Measurements from ENCODE around the gene MLF2. TPM values are rescaled to one million over a fixed set of nuclear protein-coding genes. Genes with fewer than 3 reads are reported as not detected.

Gene MLF2
- total and polyA plus RNA-seq, 7 donors: 104 to 245 (median 156) TPM

DNA sequence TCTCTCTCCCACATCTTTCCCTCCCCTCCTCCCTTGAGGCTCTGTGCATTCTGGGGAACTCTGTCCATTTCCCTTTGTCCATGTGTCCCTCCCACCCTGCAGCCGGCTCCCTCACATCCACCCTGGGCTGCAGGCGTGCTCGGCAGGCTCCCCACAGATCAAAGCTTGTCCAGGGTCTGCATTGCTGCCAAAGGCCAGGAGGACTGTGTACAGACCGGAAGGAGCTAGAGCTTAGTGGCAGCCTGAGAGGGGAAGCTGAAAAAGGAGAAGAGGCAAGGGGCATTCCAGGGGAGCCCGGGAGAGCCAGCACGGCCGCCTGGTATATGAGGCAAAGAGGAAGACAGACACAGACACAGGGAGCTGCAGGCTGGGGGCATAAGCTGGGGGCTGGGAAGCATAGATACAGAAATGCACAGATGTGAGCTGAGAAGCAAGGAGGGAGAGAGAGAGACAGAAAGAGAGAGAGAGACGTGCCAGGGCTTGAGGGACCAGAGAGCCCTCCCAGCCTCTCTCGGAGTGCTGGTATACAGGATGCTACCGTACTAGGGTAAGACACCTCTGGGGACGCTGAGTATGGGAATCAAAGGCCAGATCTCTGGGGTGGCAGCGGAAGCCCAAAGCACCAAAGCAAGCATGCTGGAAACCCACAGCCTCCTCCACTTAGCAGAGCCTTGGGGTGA, 39.7 kb upstream of the MLF2 start:
- WGBS, 3 donors: 26 to 28% (median 26%) methylated on average over 12 of the region's 12 CpGs
- Histone ChIP-seq H3K4me3 (no peak overlapping the region), H3K36me3 (ENCODE audit: insufficient read depth in 1 of 2, low read depth in 1 of 2) (no peaks in the 10 kb centered on the region), H3K9me3 (no peaks in the 10 kb centered on the region), H3K4me1 (no peaks in the 10 kb centered on the region), H3K27ac (no peak overlapping the region), H3K27me3 (ENCODE audit: insufficient read depth in 3 of 3, low read length in 2 of 3) (peaks cover 0 to 10% (median 2%) of the 10 kb centered on the region in 3 donors)
- DNase-seq (peak; percentile 39 to 63), ATAC-seq (no peak)
- intact Hi-C loops (cut with DNase I): no loop called here
- TF ChIP-seq, protein P1, sequence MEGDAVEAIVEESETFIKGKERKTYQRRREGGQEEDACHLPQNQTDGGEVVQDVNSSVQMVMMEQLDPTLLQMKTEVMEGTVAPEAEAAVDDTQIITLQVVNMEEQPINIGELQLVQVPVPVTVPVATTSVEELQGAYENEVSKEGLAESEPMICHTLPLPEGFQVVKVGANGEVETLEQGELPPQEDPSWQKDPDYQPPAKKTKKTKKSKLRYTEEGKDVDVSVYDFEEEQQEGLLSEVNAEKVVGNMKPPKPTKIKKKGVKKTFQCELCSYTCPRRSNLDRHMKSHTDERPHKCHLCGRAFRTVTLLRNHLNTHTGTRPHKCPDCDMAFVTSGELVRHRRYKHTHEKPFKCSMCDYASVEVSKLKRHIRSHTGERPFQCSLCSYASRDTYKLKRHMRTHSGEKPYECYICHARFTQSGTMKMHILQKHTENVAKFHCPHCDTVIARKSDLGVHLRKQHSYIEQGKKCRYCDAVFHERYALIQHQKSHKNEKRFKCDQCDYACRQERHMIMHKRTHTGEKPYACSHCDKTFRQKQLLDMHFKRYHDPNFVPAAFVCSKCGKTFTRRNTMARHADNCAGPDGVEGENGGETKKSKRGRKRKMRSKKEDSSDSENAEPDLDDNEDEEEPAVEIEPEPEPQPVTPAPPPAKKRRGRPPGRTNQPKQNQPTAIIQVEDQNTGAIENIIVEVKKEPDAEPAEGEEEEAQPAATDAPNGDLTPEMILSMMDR (IDR thresholded peaks at IDR 0.05): no peak

DNA sequence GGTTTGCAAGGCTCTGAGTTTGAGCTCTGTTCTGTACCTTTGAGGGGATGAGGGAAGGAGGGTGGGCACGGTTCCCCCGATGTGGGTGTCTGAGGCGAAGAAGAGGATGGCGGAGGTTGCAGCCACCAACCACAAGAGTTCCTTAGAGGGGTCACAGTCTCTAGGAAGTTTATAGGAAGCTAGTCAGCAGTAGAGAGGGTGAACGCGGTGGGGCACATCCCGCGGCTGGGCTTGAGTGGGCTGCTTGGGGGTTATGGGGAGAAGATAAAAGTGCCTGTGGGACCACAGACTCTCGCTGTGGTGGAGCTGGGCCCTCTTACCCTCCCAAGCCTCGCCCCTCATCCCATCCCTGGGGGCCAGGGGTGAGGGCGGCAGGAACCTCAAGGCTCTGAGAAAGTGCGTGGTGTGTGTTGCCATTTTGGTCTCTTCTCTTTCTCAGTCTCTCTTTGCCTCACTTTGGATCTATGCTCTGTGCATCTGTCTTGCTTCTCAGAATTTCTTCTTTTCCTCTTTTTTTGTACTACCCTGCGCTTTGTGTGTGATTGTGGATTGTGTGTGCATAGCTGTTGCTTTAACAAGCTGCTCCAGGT, 39.1 kb upstream of the MLF2 start:
- WGBS, 3 donors: 83 to 85% (median 84%) methylated on average over 9 to 13 of the region's 13 CpGs
- intact Hi-C loops (cut with DNase I): no loop called here

DNA sequence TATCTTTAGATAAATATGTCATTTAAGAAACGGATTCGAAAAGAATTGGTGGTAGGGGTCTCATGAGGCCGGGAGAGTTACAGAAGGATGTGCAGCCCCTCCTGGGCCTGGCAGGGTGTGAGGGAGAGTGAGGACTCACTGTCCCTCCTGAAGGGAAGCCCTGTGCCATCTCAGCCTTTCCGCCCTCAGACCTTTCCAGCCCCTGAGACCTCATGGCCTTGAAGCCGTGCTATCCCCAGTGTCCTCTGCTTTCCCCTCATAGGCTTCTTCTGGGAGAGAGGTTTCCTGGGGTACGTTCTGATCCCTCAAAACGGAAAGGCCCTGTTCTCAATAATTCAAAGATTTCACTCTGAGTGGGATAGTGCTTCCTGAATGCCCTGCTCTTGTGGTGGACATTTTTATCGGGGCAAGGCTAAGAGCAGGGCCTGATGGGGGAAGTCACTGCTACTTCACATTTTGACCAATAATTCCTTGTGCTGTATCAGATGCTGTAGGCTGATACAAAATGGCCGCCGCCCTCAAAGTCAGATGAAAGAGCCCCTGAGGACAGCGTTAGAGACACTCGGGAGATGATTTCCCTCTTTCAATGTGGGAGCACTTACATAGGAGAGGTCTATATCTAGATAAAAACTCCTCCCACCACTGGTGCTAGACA, 37.7 kb upstream of the MLF2 start:
- H3K27ac ChIP-seq: no peak overlapping the region
- DNase-seq (no peak), ATAC-seq (no peak)
- no peak overlapping the region for H3K4me3 ChIP-seq
- intact Hi-C loops (cut with DNase I): no loop called here
- H3K9me3 ChIP-seq: no peaks in the 10 kb centered on the region
- no peaks in the 10 kb centered on the region for H3K4me1 ChIP-seq
- WGBS, 3 donors: 86 to 89% (median 87%) methylated on average over 12 of the region's 12 CpGs
- H3K27me3 ChIP-seq (ENCODE audit: insufficient read depth in 3 of 3, low read length in 2 of 3): peaks cover 0 to 4% (median 2%) of the 10 kb centered on the region in 3 donors
- TF ChIP-seq, protein P1 (IDR thresholded peaks at IDR 0.05): no peak
- no peaks in the 10 kb centered on the region for H3K36me3 ChIP-seq (ENCODE audit: insufficient read depth in 1 of 2, low read depth in 1 of 2)

More for the DNA sequence above, 39.1 kb upstream of the MLF2 start:
- no peak for DNase-seq
- H3K9me3 ChIP-seq: no peaks in the 10 kb centered on the region
- H3K27me3 ChIP-seq (ENCODE audit: insufficient read depth in 3 of 3, low read length in 2 of 3): peaks cover 0 to 10% (median 2%) of the 10 kb centered on the region in 3 donors
- no peaks in the 10 kb centered on the region for H3K36me3 ChIP-seq (ENCODE audit: insufficient read depth in 1 of 2, low read depth in 1 of 2)
- H3K4me3 ChIP-seq: peak overlapping the region; percentile 4
- TF ChIP-seq, protein P1 (IDR thresholded peaks at IDR 0.05): no peak
- H3K27ac ChIP-seq: no peak overlapping the region
- no peaks in the 10 kb centered on the region for H3K4me1 ChIP-seq
- peak in 1 of 4 donors; percentile 9 for ATAC-seq

GRCh38 chr12:6788972-6789924, 36.3 kb upstream of the MLF2 start, which contains the start of gene CD4:
TSS of gene CD4 (plus strand) at chr12:6789528. CDS start at chr12:6800139, 10,611 bp downstream.
- H3K27ac ChIP-seq: no peak within 1 kb of the TSS
- 54 to 68% (median 58%) methylated on average over 18 of the region's 18 CpGs for WGBS, 3 donors
- peak within 1 kb of the TSS; percentile 39 for H3K4me3 ChIP-seq
- H3K4me1 ChIP-seq: no peaks in the 10 kb centered on the region
- no peaks in the 10 kb centered on the region for H3K9me3 ChIP-seq
- TF ChIP-seq, protein P1 (IDR thresholded peaks at IDR 0.05): no peak
- peaks cover 0 to 4% (median 0%) of the 10 kb centered on the region in 3 donors for H3K27me3 ChIP-seq (ENCODE audit: insufficient read depth in 3 of 3, low read length in 2 of 3)
- ATAC-seq (peak in 2 of 4 donors; percentile 48 to 57), DNase-seq (peak; percentile 63 to 77)
- intact Hi-C loops (cut with DNase I): no loop called here
- no peaks in the 10 kb centered on the region for H3K36me3 ChIP-seq (ENCODE audit: insufficient read depth in 1 of 2, low read depth in 1 of 2)
